WTC11 (cell line): ENCODE data around the gene SHLD1.

Experiments
- CBFB ChIP-seq: sonication (generic); formaldehyde crosslinking; IDR thresholded peaks from 2 replicates; pipeline ENCODE4 v1.8.1; 2022; ENCODE audit warnings: mild to moderate bottlenecking, low read depth, missing genetic modification reagents
- CREM ChIP-seq: sonication (generic); formaldehyde crosslinking; IDR thresholded peaks from 2 replicates; pipeline ENCODE4 v1.8.1; 2022; ENCODE audit warnings: mild to moderate bottlenecking, missing genetic modification reagents, moderate library complexity
- MXD4 ChIP-seq: fragments of 250-450 bp; sonication (Bioruptor Pico); IDR thresholded peaks from 2 replicates; pipeline ENCODE4 v1.8.0; 2021; ENCODE audit warnings: mild to moderate bottlenecking, moderate library complexity, borderline replicate concordance
- ZNF121 ChIP-seq: sonication (generic); formaldehyde crosslinking; IDR thresholded peaks from 2 replicates; pipeline ENCODE4 v1.8.0; 2023; ENCODE audit warnings: missing genetic modification reagents
- ZNF232 ChIP-seq: sonication (generic); formaldehyde crosslinking; IDR thresholded peaks from 2 replicates; pipeline ENCODE4 v1.8.0; 2022; ENCODE audit warnings: mild to moderate bottlenecking, missing genetic modification reagents
- TF ChIP-seq, protein P1 (sequence below): fragments of 200-600 bp; IDR thresholded peaks from 2 replicates; pipeline ENCODE4 v1.8.0; 2022; ENCODE audit warnings: antibody characterized with exemption
- TF ChIP-seq, protein P2 (sequence below): sonication (generic); formaldehyde crosslinking; IDR thresholded peaks from 2 replicates; pipeline ENCODE4 v1.8.0; 2022; ENCODE audit warnings: mild to moderate bottlenecking, missing genetic modification reagents

DNA sequence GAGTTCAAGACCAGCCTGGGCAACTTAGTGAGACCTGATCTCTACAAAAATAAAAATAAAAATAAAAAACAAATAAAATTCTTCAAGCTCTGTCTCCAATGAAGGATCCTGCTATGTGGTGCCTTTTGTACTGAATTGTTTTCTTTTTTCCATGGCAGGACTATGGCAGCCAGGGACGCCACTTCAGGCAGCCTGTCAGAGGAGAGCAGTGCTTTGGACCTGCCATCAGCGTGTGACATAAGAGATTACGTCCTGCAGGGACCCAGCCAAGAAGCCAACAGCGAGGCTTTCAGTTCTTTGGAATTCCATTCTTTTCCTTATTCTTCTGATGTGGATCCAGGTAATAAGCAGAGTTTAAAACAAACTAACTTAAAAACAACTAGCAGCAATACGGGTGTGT is 22.5 kb downstream of the SHLD1 start:
- TF ChIP-seq MXD4 (no peak), CBFB (CRISPR knock-in tag) (no peak), ZNF121 (CRISPR knock-in tag) (no peak), CREM (no peak), ZNF232 (CRISPR knock-in tag) (no peak)
- TF ChIP-seq, protein P1, sequence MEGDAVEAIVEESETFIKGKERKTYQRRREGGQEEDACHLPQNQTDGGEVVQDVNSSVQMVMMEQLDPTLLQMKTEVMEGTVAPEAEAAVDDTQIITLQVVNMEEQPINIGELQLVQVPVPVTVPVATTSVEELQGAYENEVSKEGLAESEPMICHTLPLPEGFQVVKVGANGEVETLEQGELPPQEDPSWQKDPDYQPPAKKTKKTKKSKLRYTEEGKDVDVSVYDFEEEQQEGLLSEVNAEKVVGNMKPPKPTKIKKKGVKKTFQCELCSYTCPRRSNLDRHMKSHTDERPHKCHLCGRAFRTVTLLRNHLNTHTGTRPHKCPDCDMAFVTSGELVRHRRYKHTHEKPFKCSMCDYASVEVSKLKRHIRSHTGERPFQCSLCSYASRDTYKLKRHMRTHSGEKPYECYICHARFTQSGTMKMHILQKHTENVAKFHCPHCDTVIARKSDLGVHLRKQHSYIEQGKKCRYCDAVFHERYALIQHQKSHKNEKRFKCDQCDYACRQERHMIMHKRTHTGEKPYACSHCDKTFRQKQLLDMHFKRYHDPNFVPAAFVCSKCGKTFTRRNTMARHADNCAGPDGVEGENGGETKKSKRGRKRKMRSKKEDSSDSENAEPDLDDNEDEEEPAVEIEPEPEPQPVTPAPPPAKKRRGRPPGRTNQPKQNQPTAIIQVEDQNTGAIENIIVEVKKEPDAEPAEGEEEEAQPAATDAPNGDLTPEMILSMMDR, result no peak
- TF ChIP-seq, protein P2, sequence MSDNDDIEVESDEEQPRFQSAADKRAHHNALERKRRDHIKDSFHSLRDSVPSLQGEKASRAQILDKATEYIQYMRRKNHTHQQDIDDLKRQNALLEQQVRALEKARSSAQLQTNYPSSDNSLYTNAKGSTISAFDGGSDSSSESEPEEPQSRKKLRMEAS, result no peak
